H54 (cell line): ENCODE data around the gene PDE4D.

Experiments
- DNase-seq: peaks from one replicate; pipeline ENCODE4 v3.0.0; 2011; ENCODE audit warnings: low spot score, mixed read lengths; ENCODE audit not compliant: insufficient read length
- FAIRE-seq: peaks from 3 replicates; lab custom pipeline; 2011; peaks lifted over from hg19 to GRCh38; lab: Jason Lieb, UNC
- POLR2A ChIP-seq: IDR thresholded peaks from 2 replicates; pipeline ENCODE4 v1.6.1; 2011; ENCODE audit warnings: low read depth, mild to moderate bottlenecking, low read length

Gene PDE4D

DNA sequence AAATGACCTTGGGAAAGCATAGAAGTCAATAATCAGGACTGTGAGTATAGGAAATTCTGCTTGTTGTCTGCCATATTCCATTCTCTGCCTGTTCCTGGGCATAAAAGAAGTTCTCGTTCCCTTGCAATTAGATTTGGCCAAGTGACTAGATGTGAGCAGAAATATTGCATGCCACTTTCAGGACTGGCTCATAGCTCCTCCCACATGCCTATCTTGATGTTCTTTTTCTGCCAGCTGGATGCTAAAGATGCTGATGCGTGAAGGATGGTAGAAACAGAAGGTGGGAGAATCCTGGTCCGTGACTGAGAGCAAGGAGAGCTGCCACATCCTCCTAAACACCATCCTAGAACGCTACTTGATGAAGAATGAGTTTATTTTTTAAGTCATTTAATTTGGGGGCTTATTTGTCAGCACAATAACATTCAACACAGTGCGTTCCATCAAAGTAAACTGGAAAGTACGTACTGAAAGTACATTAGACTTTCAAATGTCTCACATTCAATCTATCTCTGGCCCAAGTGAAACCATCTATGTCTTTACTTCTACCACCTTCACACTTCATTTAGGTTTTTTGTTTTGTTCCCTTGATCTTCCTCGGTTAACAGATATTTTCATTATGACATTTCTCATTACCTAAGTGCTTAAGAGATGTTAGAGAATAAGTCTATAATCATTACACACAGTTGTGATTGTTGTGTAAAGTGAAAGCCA is 662.1 kb downstream of the PDE4D start:
- TF ChIP-seq POLR2A = no peak
- DNase-seq (no peak), FAIRE-seq (no peak)

GRCh38 chr5:59222687-59223511 is 670.6 kb downstream of the PDE4D start:
- no peak for FAIRE-seq

DNA sequence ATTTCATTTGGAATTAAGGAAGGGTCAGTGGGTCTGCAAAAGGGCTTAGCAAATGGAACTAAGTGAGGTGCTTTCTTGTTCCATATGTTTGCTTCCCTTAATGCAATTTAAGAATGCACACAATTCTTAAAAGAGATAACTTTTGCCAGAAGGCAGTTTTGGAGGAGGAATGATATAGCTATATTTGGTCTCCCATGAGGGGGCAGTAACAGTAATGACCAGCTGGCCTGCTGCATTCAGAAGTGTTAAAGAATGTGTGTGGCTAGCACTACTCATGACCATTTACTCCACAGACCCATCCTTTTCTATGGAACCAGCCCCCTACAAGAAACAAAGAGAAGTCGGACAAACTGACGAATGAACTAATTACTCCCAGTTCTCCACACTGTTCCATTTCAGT is 671.8 kb downstream of the PDE4D start:
- DNase-seq (no peak), FAIRE-seq (peak; percentile 65)
- no peak for TF ChIP-seq POLR2A

More at GRCh38 chr5:59222687-59223511, 670.6 kb downstream of the PDE4D start:
- no peak for DNase-seq
- no peak for TF ChIP-seq POLR2A

- no peak for FAIRE-seq
- DNase-seq = no peak
- no peak for TF ChIP-seq POLR2A
Observed at GRCh38 chr5:59218424-59219045, 675.0 kb downstream of the PDE4D start.

DNA sequence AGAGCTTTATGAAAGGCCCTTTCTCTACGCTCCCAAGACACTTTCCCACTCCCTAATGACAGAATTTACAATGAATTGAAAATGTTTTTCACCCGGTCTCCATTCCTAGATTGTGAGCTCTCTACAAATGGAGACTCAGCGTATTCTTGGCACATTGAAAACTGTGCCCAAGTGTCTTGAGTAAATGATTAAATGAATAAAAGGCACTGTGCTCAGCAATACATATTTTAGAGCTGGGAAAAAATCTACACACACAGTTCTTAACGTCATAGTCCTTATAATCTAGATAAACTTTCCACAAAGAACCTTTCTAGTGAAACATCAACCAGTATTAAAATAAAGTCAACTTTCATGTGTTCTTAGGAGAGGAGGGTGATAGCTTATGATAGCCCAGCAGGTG is 676.7 kb downstream of the PDE4D start:
- no peak for DNase-seq
- no peak for TF ChIP-seq POLR2A
- no peak for FAIRE-seq

- TF ChIP-seq POLR2A = no peak
- no peak for FAIRE-seq
- no peak for DNase-seq
Observed at GRCh38 chr5:59212596-59212995, 680.9 kb downstream of the PDE4D start.

DNA sequence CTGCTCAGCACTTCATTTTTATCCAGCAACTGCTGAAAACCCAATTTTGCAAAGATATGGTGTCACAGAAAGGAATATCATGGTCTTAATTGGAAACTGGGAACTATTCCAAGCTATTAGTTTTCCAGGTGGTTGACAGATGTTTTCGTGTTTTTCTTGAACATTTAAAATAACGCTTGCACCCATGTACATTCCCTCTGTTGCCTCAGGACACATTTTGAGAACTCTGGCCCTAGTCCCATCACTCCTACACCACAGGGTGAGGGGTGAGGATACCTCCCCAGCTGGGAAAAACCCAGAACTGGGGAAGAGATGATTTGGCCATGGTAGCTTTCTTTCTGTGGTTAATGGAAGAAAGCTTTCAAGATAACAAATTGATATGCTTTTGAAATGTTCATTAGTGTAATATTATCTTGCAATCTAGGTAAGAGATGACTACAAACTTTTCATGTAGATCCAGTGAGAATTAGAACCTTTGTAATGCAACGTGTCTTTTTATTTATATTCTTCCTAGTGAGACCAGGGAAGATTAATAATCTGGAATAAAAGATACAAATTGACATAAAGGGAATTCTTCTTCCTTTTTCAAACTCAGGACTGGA is 683.7 kb downstream of the PDE4D start:
- no peak for TF ChIP-seq POLR2A
- DNase-seq = no peak
- FAIRE-seq = no peak

DNA sequence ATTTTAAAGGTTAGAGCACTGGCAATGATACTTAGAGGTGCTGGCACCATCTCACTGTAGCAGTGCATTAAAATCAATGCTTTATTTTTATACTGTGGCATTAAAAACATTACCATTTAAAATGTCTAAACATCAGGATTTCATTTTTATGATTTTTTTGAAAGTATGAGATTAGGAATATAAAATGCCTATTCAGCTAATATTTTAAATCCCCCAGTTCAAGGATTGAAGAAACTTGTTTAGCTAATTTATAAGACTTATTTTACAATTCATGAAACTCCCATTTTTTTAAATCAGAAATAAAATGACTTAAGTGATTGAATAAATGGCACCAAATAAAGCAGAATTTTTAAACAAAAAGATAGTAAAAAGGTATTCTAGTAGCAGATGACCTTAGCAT is 685.1 kb downstream of the PDE4D start:
- FAIRE-seq (no peak), DNase-seq (no peak)
- no peak for TF ChIP-seq POLR2A

GRCh38 chr5:59207401-59207800 is 686.1 kb downstream of the PDE4D start:
- DNase-seq (no peak), FAIRE-seq (no peak)
- TF ChIP-seq POLR2A = no peak

- TF ChIP-seq POLR2A = no peak
- FAIRE-seq (no peak), DNase-seq (no peak)
Observed at GRCh38 chr5:59206132-59206581, 687.4 kb downstream of the PDE4D start.

- no peak for TF ChIP-seq POLR2A
- no peak for DNase-seq
- FAIRE-seq = no peak
Observed at GRCh38 chr5:59204114-59204897, 689.2 kb downstream of the PDE4D start.

DNA sequence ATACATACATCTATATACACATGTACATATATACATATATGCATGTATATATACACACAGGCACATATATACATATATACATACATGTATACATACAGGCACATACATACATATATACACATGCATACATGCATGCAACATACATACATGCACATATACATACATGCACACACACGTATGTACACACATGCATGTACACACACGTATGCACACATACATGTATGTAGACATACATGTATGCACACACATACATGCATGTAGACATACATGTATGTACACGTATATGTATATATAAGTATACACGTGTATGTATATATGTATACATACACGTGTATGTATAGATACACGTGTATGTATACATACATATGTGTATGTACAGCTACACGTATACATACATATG is 693.7 kb downstream of the PDE4D start:
- TF ChIP-seq POLR2A = no peak
- DNase-seq (no peak), FAIRE-seq (peak; percentile 6)

DNA sequence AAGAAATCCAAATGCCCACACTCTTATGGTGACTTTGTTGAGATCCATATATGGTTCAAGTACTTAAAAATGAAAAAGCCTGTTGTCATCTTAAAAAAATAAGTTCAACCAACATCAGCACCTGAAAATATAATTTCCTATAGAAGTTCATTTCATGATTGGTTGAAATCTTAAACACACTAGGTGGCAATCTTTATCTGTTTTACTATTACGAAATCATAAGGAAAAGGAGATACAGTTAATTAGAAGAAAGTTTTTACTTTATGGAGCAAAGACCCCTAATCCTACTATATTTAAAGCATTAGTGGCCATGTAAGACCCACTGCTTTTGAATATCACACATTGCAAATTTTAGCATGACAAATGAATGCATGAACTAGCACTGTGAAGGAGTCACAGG is 694.7 kb downstream of the PDE4D start:
- FAIRE-seq (no peak), DNase-seq (no peak)
- no peak for TF ChIP-seq POLR2A
